Uterus (tissue), 4 donors: ENCODE results near the gene HOMEZ. TPM values are rescaled to one million over a fixed set of nuclear protein-coding genes. Genes with fewer than 3 reads are reported as not detected.
"Not testable (repeated sequence)": the region's sequence is repeated elsewhere in the genome, so short reads cannot be mapped to it uniquely, and the experiment has no call there.

Experiments
- DNase-seq, 2 donors: peaks; one replicate each; pipeline ENCODE4 v3.0.0-alpha.2; 2019 to 2020
- H3K27ac ChIP-seq, 2 donors: fragments of 200-600 bp; sonication (generic); 1 replicate in 1 of 2; 2 replicates in 1 of 2; pipeline ENCODE4 v1.5.1; 2016 to 2018
- H3K27me3 ChIP-seq, 2 donors: fragments of 200-600 bp; sonication (generic); one replicate each; pipeline ENCODE4 v1.5.1; 2018 to 2019; ENCODE audit warnings: control low read depth in 1 of 2
- H3K36me3 ChIP-seq, 2 donors: fragments of 200-600 bp; sonication (generic); one replicate each; pipeline ENCODE4 v1.5.1; 2019; ENCODE audit warnings: control low read depth in 1 of 2
- H3K4me1 ChIP-seq, 2 donors: fragments of 200-600 bp; sonication (generic); one replicate each; pipeline ENCODE4 v1.5.1; 2018 to 2019; ENCODE audit warnings: control low read depth in 1 of 2
- H3K4me3 ChIP-seq, 2 donors: fragments of 200-600 bp; sonication (generic); 1 replicate in 1 of 2; 2 replicates in 1 of 2; pipeline ENCODE4 v1.5.1; 2018 to 2019; ENCODE audit warnings: mild to moderate bottlenecking in 1 of 2
- H3K9me3 ChIP-seq, 2 donors: fragments of 200-600 bp; sonication (generic); one replicate each; pipeline ENCODE4 v1.5.1; 2019; ENCODE audit warnings: control low read depth in 1 of 2
- POLR2A ChIP-seq, 2 donors: fragments of 450-650 bp; IDR thresholded peaks; one replicate each; pipeline ENCODE4 v1.6.1; 2016; ENCODE audit warnings: antibody characterized with exemption in 2 of 2, mild to moderate bottlenecking in 1 of 2, moderate library complexity in 1 of 2
- intact Hi-C: fragments of 100-400 bp; cut with DNase I; formaldehyde crosslinking; loops from one replicate; pipeline ENCODE4 v1.15.1; 2023; ENCODE audit warnings: low total_unique reads
- total RNA-seq, 4 donors: library from RNA; depleted of rRNA in 3 of 4; stranded (reverse); fragments of >200 nt in 3 of 4; gene quantifications; one replicate each; pipeline versions ENCODE4 v1.1.0 to v1.2.4, GENCODE V29; 2014 to 2023
- TF ChIP-seq, protein P1 (sequence below), 4 experiments: fragments of 200-600 bp in 2 of 4; fragments of 450-650 bp in 2 of 4; sonication (generic) in 2 of 4; IDR thresholded peaks; one replicate each; pipeline ENCODE4 v1.5.1; 2016 to 2019; ENCODE audit warnings: antibody characterized with exemption in 4 of 4, mild to moderate bottlenecking in 2 of 4, moderate library complexity in 1 of 4
- donor health status: DM: yes; HTN: yes; CAD: no.

The HOMEZ gene
- total RNA-seq, 4 donors from 2014 or later, result 5.1 to 26.2 (median 11.4) TPM

DNA sequence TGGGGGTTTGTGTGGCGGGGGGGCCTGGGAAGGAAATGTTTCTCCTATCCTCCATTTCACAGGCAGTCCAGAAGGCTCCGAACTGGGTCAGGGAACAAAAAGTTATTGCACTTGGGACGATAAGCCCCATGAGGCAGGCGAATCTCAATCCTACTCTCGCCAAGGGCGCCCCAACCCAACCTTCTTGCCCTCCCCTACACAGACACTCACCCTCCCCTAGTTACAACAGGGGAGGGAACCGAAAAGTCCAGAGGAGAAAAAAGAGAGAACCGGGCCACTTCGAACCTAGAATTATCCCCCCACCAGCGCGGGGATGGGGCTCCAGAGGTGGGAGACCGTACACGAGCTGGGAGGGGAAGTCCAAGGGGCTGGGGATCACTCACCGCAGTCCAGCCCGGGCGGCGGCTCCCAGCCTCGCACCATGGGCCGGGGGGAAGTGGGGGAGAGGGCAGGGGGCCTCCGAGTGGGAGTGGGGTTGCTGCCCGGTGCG, 357 bp downstream of the HOMEZ start:
- peak in 1 of 2 donors; percentile 20 for DNase-seq
- H3K27ac ChIP-seq, result peak overlapping the region; percentile 97 to 98
- H3K4me3 ChIP-seq, result peak overlapping the region; percentile 92 to 97
- H3K4me1 ChIP-seq, result peaks cover 0 to 4% of the 10 kb centered on the region in 2 donors
- H3K36me3 ChIP-seq, result no peaks in the 10 kb centered on the region
- H3K27me3 ChIP-seq, result no peaks in the 10 kb centered on the region
- intact Hi-C loops, result no loop called here
- TF ChIP-seq POLR2A (IDR thresholded peaks at IDR 0.05), result no peak
- no peaks in the 10 kb centered on the region for H3K9me3 ChIP-seq

DNA sequence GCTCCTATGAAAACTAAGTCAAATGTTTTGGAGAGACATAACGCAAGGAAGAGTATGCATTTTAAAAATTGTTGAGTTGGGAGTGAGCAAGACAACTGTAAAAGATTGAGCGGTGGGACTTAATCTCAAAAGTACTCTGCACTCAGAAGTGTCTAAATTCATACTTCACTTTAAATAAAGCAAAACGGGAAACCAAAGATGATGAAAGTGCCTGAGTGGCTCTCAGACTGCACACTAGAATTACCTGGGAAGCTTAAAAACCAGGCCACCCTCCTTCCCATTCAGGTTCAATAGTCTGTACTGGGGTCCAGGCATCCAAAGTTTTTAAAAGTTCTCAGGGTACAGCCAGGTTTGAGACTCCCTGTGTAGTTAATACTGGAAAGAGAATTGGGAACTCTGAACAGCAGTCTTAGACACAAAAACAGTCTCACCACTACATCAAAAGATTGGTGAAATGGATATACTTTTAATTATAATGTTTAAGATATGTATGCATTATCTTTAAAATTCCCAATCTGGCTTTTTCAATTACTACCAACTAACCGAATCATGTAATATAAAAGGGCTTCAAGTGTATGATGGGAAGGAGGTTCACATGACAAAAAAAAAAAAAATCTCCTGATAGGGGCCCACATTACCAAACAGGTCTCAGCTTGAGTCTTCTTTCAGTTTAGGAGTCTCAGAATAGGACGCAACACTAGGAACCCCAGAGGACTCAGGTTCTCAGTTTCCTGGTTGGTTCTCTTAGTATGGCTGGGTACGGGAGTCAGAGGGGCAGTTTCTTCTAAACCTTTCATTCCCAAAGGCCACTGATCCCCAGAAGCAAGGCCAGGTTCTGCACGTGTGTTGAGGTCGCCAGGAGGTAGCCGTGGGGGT, 1.0 kb downstream of the HOMEZ start:
- Histone ChIP-seq H3K4me3 (peak overlapping the region; percentile 92 to 97), H3K4me1 (peaks cover 0 to 4% of the 10 kb centered on the region in 2 donors), H3K36me3 (no peaks in the 10 kb centered on the region), H3K9me3 (no peaks in the 10 kb centered on the region), H3K27me3 (no peaks in the 10 kb centered on the region), H3K27ac (peak overlapping the region; percentile 97 to 98)
- DNase-seq, result peak in 1 of 2 donors; percentile 27
- TF ChIP-seq, protein P1, sequence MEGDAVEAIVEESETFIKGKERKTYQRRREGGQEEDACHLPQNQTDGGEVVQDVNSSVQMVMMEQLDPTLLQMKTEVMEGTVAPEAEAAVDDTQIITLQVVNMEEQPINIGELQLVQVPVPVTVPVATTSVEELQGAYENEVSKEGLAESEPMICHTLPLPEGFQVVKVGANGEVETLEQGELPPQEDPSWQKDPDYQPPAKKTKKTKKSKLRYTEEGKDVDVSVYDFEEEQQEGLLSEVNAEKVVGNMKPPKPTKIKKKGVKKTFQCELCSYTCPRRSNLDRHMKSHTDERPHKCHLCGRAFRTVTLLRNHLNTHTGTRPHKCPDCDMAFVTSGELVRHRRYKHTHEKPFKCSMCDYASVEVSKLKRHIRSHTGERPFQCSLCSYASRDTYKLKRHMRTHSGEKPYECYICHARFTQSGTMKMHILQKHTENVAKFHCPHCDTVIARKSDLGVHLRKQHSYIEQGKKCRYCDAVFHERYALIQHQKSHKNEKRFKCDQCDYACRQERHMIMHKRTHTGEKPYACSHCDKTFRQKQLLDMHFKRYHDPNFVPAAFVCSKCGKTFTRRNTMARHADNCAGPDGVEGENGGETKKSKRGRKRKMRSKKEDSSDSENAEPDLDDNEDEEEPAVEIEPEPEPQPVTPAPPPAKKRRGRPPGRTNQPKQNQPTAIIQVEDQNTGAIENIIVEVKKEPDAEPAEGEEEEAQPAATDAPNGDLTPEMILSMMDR (IDR thresholded peaks at IDR 0.05), result no peak
- TF ChIP-seq POLR2A (IDR thresholded peaks at IDR 0.05), result no peak
- intact Hi-C loops, result no loop called here

DNA sequence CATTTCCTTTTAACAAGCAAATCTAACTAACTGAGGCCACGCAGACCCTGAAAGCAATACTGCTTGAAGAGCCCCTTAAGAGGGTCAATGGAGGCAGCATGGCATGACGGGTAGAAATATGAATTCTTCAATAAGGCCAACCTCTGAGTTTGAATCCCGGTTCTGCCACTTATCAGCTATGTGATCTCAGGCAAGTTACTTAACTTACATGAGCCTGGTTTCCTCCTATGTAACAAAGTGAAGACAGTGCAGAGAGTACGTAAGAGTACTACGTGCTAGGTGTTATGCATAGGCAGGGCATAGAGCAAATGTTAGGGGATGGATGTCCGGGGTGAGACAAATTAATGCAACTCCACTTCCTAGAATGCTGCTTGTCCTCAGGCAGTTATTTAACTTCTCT, 4.7 kb downstream of the HOMEZ start:
- no peaks in the 10 kb centered on the region for H3K27me3 ChIP-seq
- H3K4me3 ChIP-seq, result no peak overlapping the region
- H3K4me1 ChIP-seq, result no peaks in the 10 kb centered on the region
- intact Hi-C loops, result no loop called here
- no peaks in the 10 kb centered on the region for H3K36me3 ChIP-seq
- no peak overlapping the region for H3K27ac ChIP-seq
- DNase-seq, result no peak
- TF ChIP-seq, protein P1 (IDR thresholded peaks at IDR 0.05), result no peak
- no peak for TF ChIP-seq POLR2A (IDR thresholded peaks at IDR 0.05)
- no peaks in the 10 kb centered on the region for H3K9me3 ChIP-seq

DNA sequence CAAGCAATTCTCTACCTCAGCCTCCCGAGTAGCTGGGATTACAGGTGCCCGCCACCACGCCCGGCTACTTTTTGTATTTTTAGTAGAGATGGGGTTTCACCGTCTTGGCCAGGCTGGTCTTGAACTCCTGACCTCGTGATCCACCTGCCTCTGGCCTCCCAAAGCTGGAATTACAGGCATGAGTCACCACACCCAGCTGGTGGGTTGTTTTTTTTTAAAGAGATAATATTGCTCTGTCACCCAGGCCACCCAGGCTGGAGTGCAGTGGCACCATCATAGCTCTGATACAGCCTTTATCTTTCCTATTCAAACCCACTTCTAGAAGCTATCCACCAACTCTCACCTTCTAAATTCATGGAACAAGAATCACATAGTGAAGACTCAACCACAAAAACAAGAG, 8.0 kb downstream of the HOMEZ start:
- H3K4me3 ChIP-seq, H3K27ac ChIP-seq, DNase-seq, H3K36me3 ChIP-seq, H3K9me3 ChIP-seq, H3K27me3 ChIP-seq, intact Hi-C loops, H3K4me1 ChIP-seq: not testable (repeated sequence)

DNA sequence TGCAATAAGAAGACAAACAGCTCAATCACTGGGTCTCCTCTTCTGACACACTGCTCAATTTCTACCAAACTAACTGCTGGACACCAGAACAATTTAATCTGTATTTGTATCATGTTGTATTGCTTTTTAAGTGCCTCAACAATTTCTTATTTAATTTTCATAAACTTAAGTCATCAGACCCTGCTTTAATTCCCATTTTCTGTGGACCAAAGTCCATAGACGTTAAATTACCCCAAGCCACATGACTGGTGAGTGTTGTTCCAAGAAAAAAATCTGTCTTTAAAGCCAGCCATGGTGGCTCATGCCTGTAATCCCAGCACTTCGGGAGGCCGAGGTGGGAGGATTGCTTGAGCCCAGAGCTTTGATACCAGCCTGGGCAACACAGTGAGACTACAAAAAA, 8.7 kb downstream of the HOMEZ start:
- intact Hi-C loops, result no loop called here

DNA sequence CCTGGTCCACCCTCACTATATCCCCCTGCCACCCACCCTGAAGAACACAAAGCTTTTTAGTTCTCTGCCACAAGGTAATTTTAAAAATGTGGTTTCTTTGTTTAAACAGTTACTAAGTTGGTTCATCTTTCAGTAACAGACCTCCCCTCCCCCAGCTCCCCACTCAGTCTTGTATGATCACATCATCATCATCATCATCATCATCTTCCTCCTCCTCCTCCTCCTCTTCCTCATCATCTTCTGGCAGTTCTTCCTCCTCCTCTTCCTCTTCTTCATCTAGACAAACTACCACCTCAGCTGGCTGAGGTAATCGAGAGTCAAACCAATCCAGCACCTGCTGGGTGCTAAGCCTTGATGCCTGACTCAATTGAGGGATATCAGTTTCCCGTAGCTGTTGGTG, 10.5 kb downstream of the HOMEZ start:
- no peak overlapping the region for H3K27ac ChIP-seq
- no peaks in the 10 kb centered on the region for H3K27me3 ChIP-seq
- no peaks in the 10 kb centered on the region for H3K36me3 ChIP-seq
- H3K9me3 ChIP-seq, result no peaks in the 10 kb centered on the region
- DNase-seq, result no peak
- H3K4me1 ChIP-seq, result no peaks in the 10 kb centered on the region
- no peak overlapping the region for H3K4me3 ChIP-seq
- intact Hi-C loops, result no loop called here
- TF ChIP-seq, protein P1 (IDR thresholded peaks at IDR 0.05), result no peak
- no peak for TF ChIP-seq POLR2A (IDR thresholded peaks at IDR 0.05)

More for the DNA sequence above, 8.7 kb downstream of the HOMEZ start:
- TF ChIP-seq, protein P1 (IDR thresholded peaks at IDR 0.05), result no peak
- Histone ChIP-seq H3K4me3 (no peak overlapping the region), H3K4me1 (no peaks in the 10 kb centered on the region), H3K27me3 (no peaks in the 10 kb centered on the region), H3K27ac (no peak overlapping the region), H3K9me3 (no peaks in the 10 kb centered on the region), H3K36me3 (no peaks in the 10 kb centered on the region)
- no peak for DNase-seq
